Astrocyte (in vitro differentiated cells and primary cell): ENCODE measurements around the gene SIRPG. TPM values are rescaled to one million over a fixed set of nuclear protein-coding genes. Genes with fewer than 3 reads are reported as not detected.

ENCODE experiments used
- DNase-seq: peaks from one replicate; pipeline ENCODE4 v3.0.0-alpha.2; 2010; ENCODE audit warnings: low read depth
- FAIRE-seq: peaks from 2 replicates; lab custom pipeline; 2011; peaks lifted over from hg19 to GRCh38; lab: Jason Lieb, UNC
- H2AFZ ChIP-seq: 2 replicates; pipeline ENCODE4 v1.6.0; 2012; ENCODE audit warnings: low read depth, low read length, inconsistent platforms
- H3K27ac ChIP-seq: 2 replicates; pipeline ENCODE4 v1.5.1; 2011; ENCODE audit warnings: low read depth, low read length, inconsistent platforms
- H3K27me3 ChIP-seq: 2 replicates; pipeline ENCODE4 v1.6.0; 2011; ENCODE audit warnings: low read length, inconsistent platforms; ENCODE audit not compliant: insufficient read depth
- H3K36me3 ChIP-seq: 2 replicates; pipeline ENCODE4 v1.5.1; 2011; ENCODE audit warnings: low read length, inconsistent platforms; ENCODE audit not compliant: insufficient read depth
- H3K4me1 ChIP-seq: 2 replicates; pipeline ENCODE4 v1.5.1; 2011; ENCODE audit warnings: low read length, inconsistent platforms; ENCODE audit not compliant: insufficient read depth
- H3K4me2 ChIP-seq: 2 replicates; pipeline ENCODE4 v1.6.0; 2012; ENCODE audit warnings: low read length, inconsistent platforms
- H3K4me3 ChIP-seq: 2 replicates; pipeline ENCODE4 v1.5.1; 2011; ENCODE audit warnings: low read depth, mild to moderate bottlenecking, low read length, inconsistent platforms; ENCODE audit not compliant: insufficient read depth
- H3K79me2 ChIP-seq: 2 replicates; pipeline ENCODE4 v1.6.0; 2012; ENCODE audit warnings: mild to moderate bottlenecking, low read length, inconsistent platforms; ENCODE audit not compliant: insufficient read depth
- H3K9ac ChIP-seq: 2 replicates; pipeline ENCODE4 v1.6.0; 2012; ENCODE audit warnings: mild to moderate bottlenecking, low read length, inconsistent platforms
- H3K9me3 ChIP-seq: 2 replicates; pipeline ENCODE4 v1.5.1; 2012; ENCODE audit warnings: low read depth, mild to moderate bottlenecking, low read length, inconsistent platforms; ENCODE audit not compliant: insufficient read depth
- H4K20me1 ChIP-seq: 2 replicates; pipeline ENCODE4 v1.6.0; 2012; ENCODE audit warnings: low read length, inconsistent platforms; ENCODE audit not compliant: insufficient read depth
- H3K27ac Mint-ChIP-seq: one replicate; pipeline ENCODE4 v1.8.0; 2021; ENCODE audit warnings: mild to moderate bottlenecking, mixed read lengths; ENCODE audit not compliant: unreplicated experiment
- H3K27me3 Mint-ChIP-seq: one replicate; pipeline ENCODE4 v1.8.0; 2021; ENCODE audit warnings: low read depth, mixed read lengths; ENCODE audit not compliant: unreplicated experiment
- H3K36me3 Mint-ChIP-seq: one replicate; pipeline ENCODE4 v1.8.0; 2021; ENCODE audit warnings: low read depth, mixed read lengths; ENCODE audit not compliant: unreplicated experiment
- H3K4me1 Mint-ChIP-seq: one replicate; pipeline ENCODE4 v1.8.0; 2021; ENCODE audit warnings: low read depth, mixed read lengths; ENCODE audit not compliant: unreplicated experiment
- H3K4me3 Mint-ChIP-seq: one replicate; pipeline ENCODE4 v1.8.0; 2021; ENCODE audit warnings: mild to moderate bottlenecking, moderate library complexity, mixed read lengths; ENCODE audit not compliant: unreplicated experiment
- H3K9me3 Mint-ChIP-seq: one replicate; pipeline ENCODE4 v1.8.0; 2021; ENCODE audit warnings: mild to moderate bottlenecking, mixed read lengths; ENCODE audit not compliant: unreplicated experiment
- CTCF ChIP-seq: IDR thresholded peaks from 2 replicates; pipeline ENCODE4 v1.5.1; 2011; ENCODE audit warnings: low read depth, mild to moderate bottlenecking, inconsistent platforms, low read length, moderate library complexity; ENCODE audit not compliant: insufficient read depth
- EZH2 ChIP-seq: IDR thresholded peaks from 2 replicates; pipeline ENCODE4 v1.6.1; 2012; ENCODE audit warnings: mild to moderate bottlenecking, low read length, inconsistent platforms; ENCODE audit not compliant: insufficient read depth
- total RNA-seq: library from RNA; stranded (reverse); gene quantifications from 2 replicates; pipeline ENCODE4 v1.2.1, GENCODE V29; 2021

SIRPG gene
- total RNA-seq, 1 donor from 2014 or later = not detected

GRCh38 chr20:1652104-1652503 is 5.5 kb downstream of the SIRPG start:
- Mint-ChIP-seq H3K36me3 (no peaks in the 10 kb centered on the region), H3K27ac (no peak overlapping the region), H3K9me3 (peaks cover 5% of the 10 kb centered on the region), H3K4me1 (peaks cover 2% of the 10 kb centered on the region), H3K27me3 (peaks cover 7% of the 10 kb centered on the region), H3K4me3 (no peak overlapping the region)
- no peaks in the 10 kb centered on the region for H4K20me1 ChIP-seq
- no peak overlapping the region for H3K27ac ChIP-seq
- no peaks in the 10 kb centered on the region for H3K9me3 ChIP-seq
- DNase-seq = no peak
- H3K4me1 ChIP-seq = no peaks in the 10 kb centered on the region
- FAIRE-seq = no peak
- H3K4me3 ChIP-seq = no peak overlapping the region
- H3K4me2 ChIP-seq = no peak overlapping the region
- TF ChIP-seq EZH2 = no peak
- no peak for TF ChIP-seq CTCF
- H2AFZ ChIP-seq = no peak overlapping the region
- H3K9ac ChIP-seq = no peak overlapping the region
- H3K36me3 ChIP-seq = no peaks in the 10 kb centered on the region
- H3K79me2 ChIP-seq = no peaks in the 10 kb centered on the region
- no peaks in the 10 kb centered on the region for H3K27me3 ChIP-seq

GRCh38 chr20:1651268-1652058 is 6.1 kb downstream of the SIRPG start:
- Histone ChIP-seq H3K9ac (no peak overlapping the region), H3K4me3 (no peak overlapping the region), H4K20me1 (no peaks in the 10 kb centered on the region), H3K9me3 (no peaks in the 10 kb centered on the region), H3K4me2 (no peak overlapping the region), H3K27me3 (no peaks in the 10 kb centered on the region), H3K4me1 (no peaks in the 10 kb centered on the region), H3K36me3 (no peaks in the 10 kb centered on the region), H3K27ac (no peak overlapping the region), H2AFZ (no peak overlapping the region), H3K79me2 (no peaks in the 10 kb centered on the region)
- H3K4me1 Mint-ChIP-seq = peaks cover 2% of the 10 kb centered on the region
- TF ChIP-seq EZH2 (no peak), CTCF (no peak)
- H3K4me3 Mint-ChIP-seq = no peak overlapping the region
- H3K36me3 Mint-ChIP-seq = no peaks in the 10 kb centered on the region
- peaks cover 7% of the 10 kb centered on the region for H3K27me3 Mint-ChIP-seq
- DNase-seq (no peak), FAIRE-seq (no peak)
- peaks cover 5% of the 10 kb centered on the region for H3K9me3 Mint-ChIP-seq
- no peak overlapping the region for H3K27ac Mint-ChIP-seq

DNA sequence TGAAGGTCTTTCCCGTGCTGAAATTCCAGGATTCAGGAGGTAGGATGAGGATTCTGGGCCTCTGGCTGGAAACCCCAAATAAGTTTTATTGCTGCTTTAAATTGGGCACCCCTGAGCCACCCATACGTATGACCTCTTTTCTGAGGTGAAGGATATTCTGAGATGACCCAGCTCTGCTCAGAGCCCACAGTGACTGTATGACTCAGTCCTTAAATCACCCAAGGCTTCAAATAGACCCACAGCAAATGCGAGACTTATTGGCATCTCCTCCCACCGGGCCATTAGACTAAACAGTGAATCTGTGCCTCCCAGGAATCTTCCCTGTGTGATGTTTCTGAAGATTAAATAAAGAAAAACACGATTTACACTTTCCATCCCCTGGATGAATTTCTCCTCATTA is 9.5 kb downstream of the SIRPG start:
- H3K36me3 ChIP-seq = no peaks in the 10 kb centered on the region
- DNase-seq (no peak), FAIRE-seq (no peak)
- Mint-ChIP-seq H3K4me3 (no peak overlapping the region), H3K36me3 (no peaks in the 10 kb centered on the region), H3K4me1 (peaks cover 2% of the 10 kb centered on the region), H3K9me3 (peaks cover 7% of the 10 kb centered on the region), H3K27ac (no peak overlapping the region), H3K27me3 (peaks cover 12% of the 10 kb centered on the region)
- H3K79me2 ChIP-seq = no peaks in the 10 kb centered on the region
- no peaks in the 10 kb centered on the region for H4K20me1 ChIP-seq
- H3K4me3 ChIP-seq = no peak overlapping the region
- H3K4me2 ChIP-seq = no peak overlapping the region
- H3K27me3 ChIP-seq = peaks cover 2% of the 10 kb centered on the region
- no peak overlapping the region for H3K9ac ChIP-seq
- TF ChIP-seq CTCF (no peak), EZH2 (no peak)
- no peak overlapping the region for H2AFZ ChIP-seq
- H3K9me3 ChIP-seq = no peaks in the 10 kb centered on the region
- no peak overlapping the region for H3K27ac ChIP-seq
- no peaks in the 10 kb centered on the region for H3K4me1 ChIP-seq
